A673 (cell line): ENCODE results near the gene PLB1.

Experiments used
- EZH2 ChIP-seq: fragments of 200-600 bp; sonication (generic); IDR thresholded peaks from 2 replicates; pipeline ENCODE4 v1.6.1; 2017; ENCODE audit warnings: borderline replicate concordance, low read depth, mild to moderate bottlenecking, mixed read lengths, antibody characterized with exemption, low read length; ENCODE audit not compliant: poor library complexity, severe bottlenecking
- TF ChIP-seq, protein P1 (sequence below): fragments of 300-800, 200-600 bp; sonication (generic); conservative IDR thresholded peaks from 2 replicates; pipeline ENCODE4 v1.5.1; 2017; ENCODE audit warnings: low read depth, mild to moderate bottlenecking, antibody characterized with exemption, low read length, moderate library complexity, mixed read lengths

DNA sequence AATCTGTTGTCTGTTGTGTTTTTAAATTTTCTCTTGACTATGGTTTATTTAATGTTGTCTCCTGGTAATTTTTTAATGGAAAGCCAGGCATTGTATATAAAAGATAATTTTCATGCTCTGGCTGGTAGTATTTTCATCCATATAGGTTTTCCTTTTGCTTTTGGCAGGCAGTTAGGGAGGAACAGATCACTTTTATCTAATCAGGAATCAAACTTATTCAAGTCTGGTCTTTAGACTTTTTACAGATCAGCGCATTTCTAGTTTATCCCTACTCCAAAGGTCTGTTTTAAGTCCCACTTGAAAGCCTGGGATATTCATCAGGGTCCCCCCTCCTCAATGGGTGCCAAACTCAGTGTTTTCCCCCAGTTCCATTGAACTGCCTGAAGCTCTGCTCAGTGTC is 17.2 kb downstream of the PLB1 start:
- TF ChIP-seq, protein P1, sequence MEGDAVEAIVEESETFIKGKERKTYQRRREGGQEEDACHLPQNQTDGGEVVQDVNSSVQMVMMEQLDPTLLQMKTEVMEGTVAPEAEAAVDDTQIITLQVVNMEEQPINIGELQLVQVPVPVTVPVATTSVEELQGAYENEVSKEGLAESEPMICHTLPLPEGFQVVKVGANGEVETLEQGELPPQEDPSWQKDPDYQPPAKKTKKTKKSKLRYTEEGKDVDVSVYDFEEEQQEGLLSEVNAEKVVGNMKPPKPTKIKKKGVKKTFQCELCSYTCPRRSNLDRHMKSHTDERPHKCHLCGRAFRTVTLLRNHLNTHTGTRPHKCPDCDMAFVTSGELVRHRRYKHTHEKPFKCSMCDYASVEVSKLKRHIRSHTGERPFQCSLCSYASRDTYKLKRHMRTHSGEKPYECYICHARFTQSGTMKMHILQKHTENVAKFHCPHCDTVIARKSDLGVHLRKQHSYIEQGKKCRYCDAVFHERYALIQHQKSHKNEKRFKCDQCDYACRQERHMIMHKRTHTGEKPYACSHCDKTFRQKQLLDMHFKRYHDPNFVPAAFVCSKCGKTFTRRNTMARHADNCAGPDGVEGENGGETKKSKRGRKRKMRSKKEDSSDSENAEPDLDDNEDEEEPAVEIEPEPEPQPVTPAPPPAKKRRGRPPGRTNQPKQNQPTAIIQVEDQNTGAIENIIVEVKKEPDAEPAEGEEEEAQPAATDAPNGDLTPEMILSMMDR, result no peak
- no peak for TF ChIP-seq EZH2
